Measurements from ENCODE around the gene SERPINE1.
"Not testable (repeated sequence)": the region's sequence is repeated elsewhere in the genome, so short reads cannot be mapped to it uniquely, and the experiment has no call there.

SERPINE1 gene

GRCh38 chr7:101088069-101088425 is 38.9 kb upstream of the SERPINE1 start:
- DNase-seq (ENCODE audit: extremely low read depth, low read depth) = no peak
- no peak for TF ChIP-seq CTCF (IDR thresholded peaks at IDR 0.05; ENCODE audit: low read depth, low read length, missing control alignments)
- no peak overlapping the region for H3K4me3 ChIP-seq (replicated peaks; ENCODE audit: low read depth, low read length)

- TF ChIP-seq CTCF (IDR thresholded peaks at IDR 0.05; ENCODE audit: low read depth, low read length, missing control alignments) = no peak
- DNase-seq (ENCODE audit: extremely low read depth, low read depth) = no peak
- H3K4me3 ChIP-seq (replicated peaks; ENCODE audit: low read depth, low read length) = no peak overlapping the region
These were observed 37.9 kb upstream of the SERPINE1 start for GRCh38 chr7:101088858-101089529.

GRCh38 chr7:101089876-101090275 is 37.0 kb upstream of the SERPINE1 start:
- no peak for DNase-seq (ENCODE audit: extremely low read depth, low read depth)
- H3K4me3 ChIP-seq (replicated peaks; ENCODE audit: low read depth, low read length) = no peak overlapping the region
- TF ChIP-seq CTCF (IDR thresholded peaks at IDR 0.05; ENCODE audit: low read depth, low read length, missing control alignments) = no peak

GRCh38 chr7:101092266-101092905 is 34.5 kb upstream of the SERPINE1 start:
- not testable (repeated sequence) for DNase-seq (ENCODE audit: extremely low read depth, low read depth); H3K4me3 ChIP-seq (replicated peaks; ENCODE audit: low read depth, low read length)

GRCh38 chr7:101093906-101094305 is 33.0 kb upstream of the SERPINE1 start:
- no peak for TF ChIP-seq CTCF (IDR thresholded peaks at IDR 0.05; ENCODE audit: low read depth, low read length, missing control alignments)
- H3K4me3 ChIP-seq (replicated peaks; ENCODE audit: low read depth, low read length) = no peak overlapping the region
- DNase-seq (ENCODE audit: extremely low read depth, low read depth) = no peak

GRCh38 chr7:101094376-101094775 is 32.5 kb upstream of the SERPINE1 start:
- DNase-seq (ENCODE audit: extremely low read depth, low read depth) = no peak
- TF ChIP-seq CTCF (IDR thresholded peaks at IDR 0.05; ENCODE audit: low read depth, low read length, missing control alignments) = no peak
- no peak overlapping the region for H3K4me3 ChIP-seq (replicated peaks; ENCODE audit: low read depth, low read length)

- no peak for DNase-seq (ENCODE audit: extremely low read depth, low read depth)
- peak; percentile 79 for TF ChIP-seq CTCF (IDR thresholded peaks at IDR 0.05; ENCODE audit: low read depth, low read length, missing control alignments)
These were observed 32.0 kb upstream of the SERPINE1 start for GRCh38 chr7:101094791-101095375.

More at GRCh38 chr7:101094791-101095375, 32.0 kb upstream of the SERPINE1 start:
- H3K4me3 ChIP-seq (replicated peaks; ENCODE audit: low read depth, low read length) = no peak overlapping the region

Data from HFF-Myc (cell line).